Lower leg skin (tissue), 3 donors: ENCODE results near the gene HOXB8.

Source experiments
- CTCF ChIP-seq, 3 donors: fragments of 450-650 bp; IDR thresholded peaks; one replicate each; pipeline ENCODE4 v1.5.1; 2016; ENCODE audit warnings: antibody characterized with exemption in 3 of 3, mild to moderate bottlenecking in 3 of 3, moderate library complexity in 2 of 3
- POLR2A ChIP-seq, 2 donors: fragments of 450-650 bp; IDR thresholded peaks; one replicate each; pipeline ENCODE4 v1.6.1; 2016 to 2017; ENCODE audit warnings: antibody characterized with exemption in 2 of 2, mild to moderate bottlenecking in 1 of 2, moderate library complexity in 1 of 2

- TF ChIP-seq CTCF (IDR thresholded peaks at IDR 0.05): no peak
- no peak for TF ChIP-seq POLR2A (IDR thresholded peaks at IDR 0.05)
Observed at GRCh38 chr17:48571826-48572417, 43.2 kb downstream of the HOXB8 start.
